Endodermal cell (in vitro differentiated cells): Measurements from ENCODE around the gene TMCO4. TPM values are rescaled to one million over a fixed set of nuclear protein-coding genes. Genes with fewer than 3 reads are reported as not detected.

Experiments used
- DNase-seq: peaks from one replicate; pipeline ENCODE4 v3.0.0-alpha.2; 2017
- H3K27ac ChIP-seq: 2 replicates; pipeline ENCODE4 v1.5.1; 2013; ENCODE audit warnings: mild to moderate bottlenecking, low read depth, low read length, moderate library complexity
- H3K27me3 ChIP-seq: 2 replicates; pipeline ENCODE4 v1.6.1; 2013; ENCODE audit warnings: mild to moderate bottlenecking, low read length, moderate library complexity; ENCODE audit not compliant: insufficient read depth, control insufficient read depth, poor library complexity, severe bottlenecking
- H3K36me3 ChIP-seq: 2 replicates; pipeline ENCODE4 v1.7.0; 2013; ENCODE audit warnings: mild to moderate bottlenecking, low read length, moderate library complexity; ENCODE audit not compliant: control insufficient read depth, insufficient read depth
- H3K4me1 ChIP-seq: one replicate; pipeline ENCODE4 v1.7.0; 2013; ENCODE audit warnings: low read length; ENCODE audit not compliant: control insufficient read depth, insufficient read depth
- H3K4me3 ChIP-seq: 2 replicates; pipeline ENCODE4 v1.5.1; 2013; ENCODE audit warnings: mild to moderate bottlenecking, low read length, moderate library complexity
- H3K9ac ChIP-seq: 2 replicates; pipeline ENCODE4 v1.6.1; 2013; ENCODE audit warnings: mild to moderate bottlenecking, low read length, moderate library complexity; ENCODE audit not compliant: poor library complexity, severe bottlenecking; ENCODE audit errors: extremely low read depth
- H3K9me3 ChIP-seq: 2 replicates; pipeline ENCODE4 v1.6.1; 2013; ENCODE audit warnings: mild to moderate bottlenecking, low read length, moderate library complexity; ENCODE audit not compliant: control insufficient read depth
- H3K27ac Mint-ChIP-seq: 2 replicates; pipeline ENCODE4 v1.8.0; 2020; ENCODE audit warnings: mixed read lengths
- H3K27me3 Mint-ChIP-seq: 2 replicates; pipeline ENCODE4 v1.8.0; 2021; ENCODE audit warnings: mild to moderate bottlenecking, mixed read lengths; ENCODE audit not compliant: insufficient read depth
- H3K36me3 Mint-ChIP-seq: 2 replicates; pipeline ENCODE4 v1.8.0; 2020; ENCODE audit warnings: low read depth, mixed read lengths
- H3K4me1 Mint-ChIP-seq: 2 replicates; pipeline ENCODE4 v1.8.0; 2020; ENCODE audit warnings: mixed read lengths
- H3K4me3 Mint-ChIP-seq: 2 replicates; pipeline ENCODE4 v1.8.0; 2020; ENCODE audit warnings: mild to moderate bottlenecking, moderate library complexity, mixed read lengths
- H3K9me3 Mint-ChIP-seq: 2 replicates; pipeline ENCODE4 v1.8.0; 2020; ENCODE audit warnings: mild to moderate bottlenecking, mixed read lengths
- CTCF ChIP-seq: fragments of 200-600 bp; sonication (generic); conservative IDR thresholded peaks from 2 replicates; pipeline ENCODE4 v1.5.0; 2021; ENCODE audit warnings: antibody characterized with exemption, mild to moderate bottlenecking
- WGBS, 2 experiments: methylation state at CpG; one replicate each; pipeline versions ENCODE4 v1.1.5 to v1.1.7; 2013; ENCODE audit warnings: missing lambda C conversion rate in 2 of 2, mixed read lengths in 1 of 2; ENCODE audit not compliant: insufficient coverage in 1 of 2, insufficient read length in 1 of 2; 5-methylcytosine and 5-hydroxymethylcytosine counted together
- total RNA-seq, 2 donors: library from RNA; stranded (reverse); fragmentation: NEBNext Ultra II Directional in 1 of 2; extraction: Animal tissue kit (Norgen Biotek cat#: 25700) in 1 of 2; gene quantifications; 2 replicates in 1 of 2; 3 replicates in 1 of 2; pipeline ENCODE4 v1.2.1, GENCODE V29; 2021

TMCO4 gene
- total RNA-seq, 2 donors from 2014 or later: 6.2 to 6.6 TPM

- no peak overlapping the region for H3K27ac Mint-ChIP-seq
- H3K27me3 Mint-ChIP-seq: peaks cover 10% of the 10 kb centered on the region
- H3K9me3 Mint-ChIP-seq: no peaks in the 10 kb centered on the region
- H3K4me1 Mint-ChIP-seq: no peaks in the 10 kb centered on the region
- H3K4me3 Mint-ChIP-seq: no peak overlapping the region
- Histone ChIP-seq H3K4me3 (no peak overlapping the region), H3K4me1 (no peaks in the 10 kb centered on the region), H3K27ac (no peak overlapping the region), H3K27me3 (no peaks in the 10 kb centered on the region), H3K36me3 (no peaks in the 10 kb centered on the region), H3K9me3 (no peaks in the 10 kb centered on the region), H3K9ac (no peak overlapping the region)
- no peak for TF ChIP-seq CTCF
- no CpG with 5 or more reads among the region's 2 CpGs for WGBS, 2 experiments
- no peaks in the 10 kb centered on the region for H3K36me3 Mint-ChIP-seq
- no peak for DNase-seq
Observed at GRCh38 chr1:19837866-19838265, 38.1 kb upstream of the TMCO4 start.

GRCh38 chr1:19835578-19835977 is 35.9 kb upstream of the TMCO4 start:
- no peak overlapping the region for H3K9ac ChIP-seq
- H3K4me1 Mint-ChIP-seq: no peaks in the 10 kb centered on the region
- no peak for DNase-seq
- H3K9me3 Mint-ChIP-seq: peaks cover 10% of the 10 kb centered on the region
- H3K27ac Mint-ChIP-seq: no peak overlapping the region
- no peak overlapping the region for H3K4me3 ChIP-seq
- H3K36me3 Mint-ChIP-seq: no peaks in the 10 kb centered on the region
- H3K4me1 ChIP-seq: no peaks in the 10 kb centered on the region
- H3K36me3 ChIP-seq: no peaks in the 10 kb centered on the region
- no peak overlapping the region for H3K4me3 Mint-ChIP-seq
- WGBS, 2 experiments: 89 to 93% methylated on average over 3 to 4 of the region's 4 CpGs
- no peak for TF ChIP-seq CTCF
- peaks cover 6% of the 10 kb centered on the region for H3K9me3 ChIP-seq
- peaks cover 15% of the 10 kb centered on the region for H3K27me3 Mint-ChIP-seq
- H3K27ac ChIP-seq: no peak overlapping the region
- no peaks in the 10 kb centered on the region for H3K27me3 ChIP-seq

GRCh38 chr1:19831441-19831840 is 31.7 kb upstream of the TMCO4 start:
- H3K4me1 Mint-ChIP-seq: no peaks in the 10 kb centered on the region
- Histone ChIP-seq H3K36me3 (no peaks in the 10 kb centered on the region), H3K4me3 (no peak overlapping the region), H3K9ac (no peak overlapping the region), H3K4me1 (no peaks in the 10 kb centered on the region), H3K27me3 (no peaks in the 10 kb centered on the region), H3K27ac (no peak overlapping the region), H3K9me3 (peaks cover 6% of the 10 kb centered on the region)
- H3K27ac Mint-ChIP-seq: no peak overlapping the region
- H3K27me3 Mint-ChIP-seq: peaks cover 24% of the 10 kb centered on the region
- TF ChIP-seq CTCF: no peak
- no peak for DNase-seq
- no peaks in the 10 kb centered on the region for H3K36me3 Mint-ChIP-seq
- peaks cover 11% of the 10 kb centered on the region for H3K9me3 Mint-ChIP-seq
- 91 to 100% methylated on average over 1 to 3 of the region's 3 CpGs for WGBS, 2 experiments
- H3K4me3 Mint-ChIP-seq: no peak overlapping the region
